ENCODE measurements around the gene DNM3.

The DNM3 gene

DNA sequence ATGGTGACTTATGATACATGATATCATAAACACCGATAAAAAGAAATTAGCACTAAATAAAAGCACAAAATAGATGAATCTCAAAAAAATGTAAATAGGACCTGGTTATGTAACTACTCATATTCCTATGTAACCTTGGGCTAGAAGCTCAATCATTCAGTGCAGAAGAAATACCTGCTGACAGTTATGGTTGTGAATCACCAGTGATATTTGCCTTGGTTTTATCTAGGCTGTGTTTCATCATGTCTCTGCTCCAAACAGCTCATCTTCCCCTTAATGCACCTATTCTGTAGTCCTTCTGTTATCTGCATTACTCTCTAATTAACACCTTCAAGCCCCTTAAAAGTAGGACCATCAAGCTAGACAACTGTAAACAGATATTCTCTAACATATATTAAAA is 618.9 kb downstream of the DNM3 start:
- H3K4me3 ChIP-seq (ENCODE audit: low read length), result no peak overlapping the region
- no peak for DNase-seq (ENCODE audit: low read depth, low spot score)

DNA sequence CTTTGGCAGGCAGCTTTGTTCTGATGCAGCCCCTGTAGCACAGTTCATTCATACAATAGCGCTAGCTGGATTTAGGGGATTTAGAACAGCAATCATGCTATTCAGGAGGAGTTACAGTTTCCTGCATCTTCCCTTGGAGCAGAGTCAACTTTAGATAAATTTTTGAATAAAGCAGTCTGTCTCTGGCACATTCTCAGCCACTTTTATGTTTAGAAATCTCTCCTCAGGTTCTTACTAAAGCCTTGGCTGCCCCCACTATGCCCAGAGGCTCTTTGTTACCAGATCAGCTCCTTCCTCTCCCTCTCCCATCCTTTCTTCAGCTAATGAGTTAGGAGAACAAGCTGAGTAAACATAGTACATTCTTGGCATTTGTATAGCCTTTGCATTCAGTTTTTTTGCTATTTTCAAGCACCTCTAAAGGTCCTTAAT is 619.6 kb downstream of the DNM3 start:
- DNase-seq (ENCODE audit: low read depth, low spot score), result no peak

More for the DNA sequence above, 619.6 kb downstream of the DNM3 start:
- H3K4me3 ChIP-seq (ENCODE audit: low read length), result no peak overlapping the region
